ENCODE measurements around the gene ESPN. TPM values are rescaled to one million over a fixed set of nuclear protein-coding genes. Genes with fewer than 3 reads are reported as not detected.

ESPN gene
- total RNA-seq, 4 donors from 2014 or later: 0.33 to 1.0 (median 1.0) TPM; not detected in 1

DNA sequence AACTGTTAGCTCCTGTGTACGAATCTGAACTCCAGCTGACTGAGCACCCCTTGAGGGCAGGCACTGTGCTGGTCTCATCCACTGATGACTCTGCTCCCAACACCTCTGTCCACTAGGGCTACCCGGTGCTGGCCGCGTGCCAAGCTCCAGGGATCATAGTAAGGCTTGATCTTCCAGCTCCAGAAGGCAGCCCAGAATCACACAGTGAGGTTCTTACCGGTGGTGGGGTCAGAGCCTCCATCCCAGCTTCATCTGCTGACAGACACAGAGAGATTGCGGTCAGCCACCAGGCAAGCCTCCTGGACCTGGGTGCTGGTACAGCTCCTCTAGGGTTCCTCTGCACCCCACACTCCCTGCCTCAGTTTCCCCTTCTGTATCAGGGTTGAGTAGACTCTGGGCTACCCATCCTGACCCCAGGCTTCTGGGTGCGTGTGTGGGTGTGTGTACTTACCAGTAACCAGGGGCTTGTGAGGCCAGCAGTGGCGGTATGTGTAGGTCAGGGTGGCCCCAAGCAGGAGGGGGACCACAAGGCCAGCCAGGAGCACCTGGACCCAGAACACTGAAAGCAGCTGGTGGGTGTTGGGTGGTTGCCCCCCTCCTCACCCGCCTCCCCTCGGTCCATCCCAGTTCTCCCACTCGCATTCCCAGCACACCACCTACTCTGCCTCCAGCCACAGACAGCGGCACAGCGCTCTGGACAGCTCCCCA, 38.0 kb downstream of the ESPN start:
- no peaks in the 10 kb centered on the region for H3K9me3 ChIP-seq
- peaks cover 0 to 43% (median 16%) of the 10 kb centered on the region in 4 donors for H3K36me3 ChIP-seq
- H3K4me1 ChIP-seq: peaks cover 7 to 20% (median 14%) of the 10 kb centered on the region in 4 donors
- intact Hi-C loops (cut with DNase I): no loop called here
- H3K27ac ChIP-seq (replicated peaks in 1 of 4): no peak overlapping the region
- peaks cover 0 to 86% (median 14%) of the 10 kb centered on the region in 4 donors for H3K27me3 ChIP-seq
- no peak for DNase-seq (ENCODE audit: extremely low spot score)
- 81% methylated on average over 10 of the region's 13 CpGs for WGBS
- TF ChIP-seq POLR2A (IDR thresholded peaks at IDR 0.05; ENCODE audit: low read depth): no peak
- TF ChIP-seq, protein P1, sequence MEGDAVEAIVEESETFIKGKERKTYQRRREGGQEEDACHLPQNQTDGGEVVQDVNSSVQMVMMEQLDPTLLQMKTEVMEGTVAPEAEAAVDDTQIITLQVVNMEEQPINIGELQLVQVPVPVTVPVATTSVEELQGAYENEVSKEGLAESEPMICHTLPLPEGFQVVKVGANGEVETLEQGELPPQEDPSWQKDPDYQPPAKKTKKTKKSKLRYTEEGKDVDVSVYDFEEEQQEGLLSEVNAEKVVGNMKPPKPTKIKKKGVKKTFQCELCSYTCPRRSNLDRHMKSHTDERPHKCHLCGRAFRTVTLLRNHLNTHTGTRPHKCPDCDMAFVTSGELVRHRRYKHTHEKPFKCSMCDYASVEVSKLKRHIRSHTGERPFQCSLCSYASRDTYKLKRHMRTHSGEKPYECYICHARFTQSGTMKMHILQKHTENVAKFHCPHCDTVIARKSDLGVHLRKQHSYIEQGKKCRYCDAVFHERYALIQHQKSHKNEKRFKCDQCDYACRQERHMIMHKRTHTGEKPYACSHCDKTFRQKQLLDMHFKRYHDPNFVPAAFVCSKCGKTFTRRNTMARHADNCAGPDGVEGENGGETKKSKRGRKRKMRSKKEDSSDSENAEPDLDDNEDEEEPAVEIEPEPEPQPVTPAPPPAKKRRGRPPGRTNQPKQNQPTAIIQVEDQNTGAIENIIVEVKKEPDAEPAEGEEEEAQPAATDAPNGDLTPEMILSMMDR (IDR thresholded peaks at IDR 0.05): no peak
- no peak for TF ChIP-seq EP300 (IDR thresholded peaks at IDR 0.05)
- no peak for TF ChIP-seq POLR2AphosphoS5 (IDR thresholded peaks at IDR 0.05)
- no peak overlapping the region for H3K4me3 ChIP-seq

DNA sequence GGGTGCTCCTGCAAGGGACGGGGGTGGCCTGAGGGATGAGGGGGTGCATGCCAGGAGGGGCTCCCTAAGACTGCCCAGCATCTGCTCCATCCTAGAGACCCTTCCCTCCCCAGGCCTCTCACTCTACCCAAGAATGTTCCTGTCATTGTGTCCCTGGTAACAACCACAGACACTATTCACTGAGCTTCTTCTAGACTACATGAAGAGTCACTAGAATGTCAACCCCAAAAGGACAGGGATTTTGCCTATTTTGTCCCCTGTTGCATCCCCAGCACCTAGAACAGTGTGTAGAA, 38.5 kb downstream of the ESPN start:
- intact Hi-C loops (cut with DNase I): no loop called here
- Histone ChIP-seq H3K27ac (replicated peaks in 1 of 4) (no peak overlapping the region), H3K36me3 (peaks cover 0 to 48% (median 21%) of the 10 kb centered on the region in 4 donors), H3K9me3 (no peaks in the 10 kb centered on the region), H3K4me1 (peaks cover 7 to 20% (median 14%) of the 10 kb centered on the region in 4 donors), H3K27me3 (peaks cover 0 to 91% (median 14%) of the 10 kb centered on the region in 4 donors), H3K4me3 (no peak overlapping the region)
- no peak for DNase-seq (ENCODE audit: extremely low spot score)
- TF ChIP-seq POLR2A (IDR thresholded peaks at IDR 0.05; ENCODE audit: low read depth): no peak
- no peak for TF ChIP-seq EP300 (IDR thresholded peaks at IDR 0.05)
- TF ChIP-seq POLR2AphosphoS5 (IDR thresholded peaks at IDR 0.05): no peak
- TF ChIP-seq, protein P1 (IDR thresholded peaks at IDR 0.05): no peak
- WGBS: no CpG with 5 or more reads among the region's 1 CpG

DNA sequence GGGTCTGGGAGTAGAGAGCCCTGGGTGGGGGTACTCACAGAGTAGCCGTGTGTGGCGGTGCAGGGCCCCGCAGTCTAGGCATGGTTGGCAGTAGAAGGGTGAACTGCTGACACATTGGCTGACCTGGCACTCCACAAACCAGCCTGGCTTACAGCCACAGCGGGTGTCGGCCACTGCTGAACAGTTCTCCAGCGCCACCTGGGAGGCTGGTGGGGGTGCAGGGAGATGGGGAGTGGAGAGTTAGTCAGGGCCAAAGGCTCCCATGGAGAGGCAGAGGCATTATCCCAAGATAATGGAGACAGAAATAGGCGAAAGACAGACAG, 39.9 kb downstream of the ESPN start:
- peaks cover 7 to 20% (median 14%) of the 10 kb centered on the region in 4 donors for H3K4me1 ChIP-seq
- intact Hi-C loops (cut with DNase I): no loop called here
- no peaks in the 10 kb centered on the region for H3K9me3 ChIP-seq
- H3K27me3 ChIP-seq: peaks cover 0 to 81% (median 14%) of the 10 kb centered on the region in 4 donors
- no peak for DNase-seq (ENCODE audit: extremely low spot score)
- H3K4me3 ChIP-seq: no peak overlapping the region
- TF ChIP-seq POLR2AphosphoS5 (IDR thresholded peaks at IDR 0.05) (no peak), EP300 (IDR thresholded peaks at IDR 0.05) (no peak)
- no peak overlapping the region for H3K27ac ChIP-seq (replicated peaks in 1 of 4)
- H3K36me3 ChIP-seq: peaks cover 4 to 62% (median 35%) of the 10 kb centered on the region in 4 donors
- whole genome bisulfite sequencing: 94% methylated on average over 7 of the region's 7 CpGs

DNA sequence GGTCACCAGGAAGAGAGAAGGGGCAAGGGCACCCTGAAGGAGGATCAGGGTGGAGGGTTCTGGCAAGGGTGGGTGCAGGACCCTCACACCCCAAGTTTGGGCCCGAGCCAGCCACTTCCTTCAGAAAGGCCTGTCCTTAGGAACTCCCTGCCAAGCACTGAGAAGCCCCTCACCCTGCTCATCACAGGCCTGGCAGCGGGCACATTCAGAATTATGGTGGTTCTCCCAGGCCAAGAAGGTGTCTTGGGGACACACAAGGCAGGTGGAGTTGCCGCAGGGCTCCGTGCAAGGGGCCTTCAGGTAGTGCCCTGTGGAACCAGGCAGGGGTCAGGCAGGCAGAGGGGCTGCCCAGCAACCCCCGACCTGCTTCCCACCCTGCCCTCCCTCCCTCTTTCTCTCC, 40.3 kb downstream of the ESPN start:
- Histone ChIP-seq H3K9me3 (no peaks in the 10 kb centered on the region), H3K4me3 (no peak overlapping the region), H3K27me3 (peaks cover 0 to 76% (median 13%) of the 10 kb centered on the region in 4 donors), H3K4me1 (peaks cover 7 to 18% (median 13%) of the 10 kb centered on the region in 4 donors), H3K27ac (replicated peaks in 1 of 4) (no peak overlapping the region), H3K36me3 (peaks cover 4 to 67% (median 39%) of the 10 kb centered on the region in 4 donors)
- no peak for DNase-seq (ENCODE audit: extremely low spot score)
- intact Hi-C loops (cut with DNase I): no loop called here
- WGBS: 86% methylated on average over 5 of the region's 5 CpGs
- TF ChIP-seq POLR2A (IDR thresholded peaks at IDR 0.05; ENCODE audit: low read depth): no peak
- TF ChIP-seq, protein P1 (IDR thresholded peaks at IDR 0.05): no peak
- TF ChIP-seq EP300 (IDR thresholded peaks at IDR 0.05): no peak
- TF ChIP-seq POLR2AphosphoS5 (IDR thresholded peaks at IDR 0.05): no peak

DNA sequence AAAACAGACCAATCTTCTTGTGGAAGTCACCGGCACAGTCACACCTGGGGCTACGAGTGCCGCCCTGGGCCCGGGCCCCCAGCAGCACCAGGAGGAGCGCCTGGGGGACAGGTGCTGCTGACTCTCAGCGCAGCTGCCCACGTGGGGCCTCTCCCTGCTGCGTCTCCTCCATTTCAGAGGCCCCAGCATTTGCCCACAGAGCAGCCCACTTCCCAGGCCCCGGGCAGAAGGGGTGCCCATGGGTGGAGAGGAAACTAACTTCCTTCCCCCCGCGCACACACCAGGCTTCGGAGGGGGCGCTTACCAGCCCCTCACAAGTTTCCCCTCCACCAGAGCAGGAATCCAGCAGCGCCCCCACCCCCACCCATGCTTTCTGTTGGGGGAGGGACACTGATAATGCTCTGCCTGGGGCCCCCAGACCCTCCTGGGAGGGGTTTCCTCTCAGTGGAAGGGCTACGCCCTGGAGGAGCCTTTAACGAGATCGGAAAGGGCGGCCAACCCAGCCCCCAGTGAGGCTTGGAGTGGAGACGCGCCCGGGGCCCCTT, 41.0 kb downstream of the ESPN start:
- Histone ChIP-seq H3K36me3 (peaks cover 4 to 73% (median 45%) of the 10 kb centered on the region in 4 donors), H3K4me1 (peaks cover 4 to 11% (median 8%) of the 10 kb centered on the region in 4 donors), H3K27ac (replicated peaks in 1 of 4) (no peak overlapping the region), H3K4me3 (peak overlapping the region in 2 of 4 donors; percentile 7 to 27), H3K27me3 (peaks cover 0 to 70% (median 10%) of the 10 kb centered on the region in 4 donors), H3K9me3 (no peaks in the 10 kb centered on the region)
- no peak for DNase-seq (ENCODE audit: extremely low spot score)
- WGBS: 55% methylated on average over 5 of the region's 21 CpGs
- TF ChIP-seq, protein P1 (IDR thresholded peaks at IDR 0.05): no peak
- no peak for TF ChIP-seq POLR2AphosphoS5 (IDR thresholded peaks at IDR 0.05)
- no peak for TF ChIP-seq POLR2A (IDR thresholded peaks at IDR 0.05; ENCODE audit: low read depth)
- no peak for TF ChIP-seq EP300 (IDR thresholded peaks at IDR 0.05)
- intact Hi-C loops (cut with DNase I): no loop called here
